Neural progenitor cell (in vitro differentiated cells): ENCODE measurements around the gene INPP1. TPM values are rescaled to one million over a fixed set of nuclear protein-coding genes. Genes with fewer than 3 reads are reported as not detected.
"Not testable (repeated sequence)": the region's sequence is repeated elsewhere in the genome, so short reads cannot be mapped to it uniquely, and the experiment has no call there.

Experiments
- DNase-seq: peaks from one replicate; pipeline ENCODE4 v3.0.0-alpha.2; 2016; ENCODE audit warnings: low spot score
- H2AFZ ChIP-seq: fragments of 200-600 bp; sonication (generic); replicated peaks from 2 replicates; pipeline ENCODE4 v1.6.1; 2016; ENCODE audit warnings: antibody characterized with exemption
- H3F3A ChIP-seq: fragments of 200-600 bp; sonication (generic); 2 replicates; pipeline ENCODE4 v1.6.1; 2016; ENCODE audit warnings: antibody characterized with exemption, low read depth
- H3K27ac ChIP-seq: fragments of 200-600 bp; sonication (generic); 2 replicates; pipeline ENCODE4 v1.5.1; 2016; ENCODE audit warnings: mild to moderate bottlenecking
- H3K27me3 ChIP-seq: fragments of 200-600 bp; sonication (generic); 2 replicates; pipeline ENCODE4 v1.6.1; 2016; ENCODE audit warnings: mild to moderate bottlenecking, moderate library complexity
- H3K36me3 ChIP-seq: fragments of 200-600 bp; sonication (generic); 2 replicates; pipeline ENCODE4 v1.5.1; 2016
- H3K4me1 ChIP-seq: fragments of 200-600 bp; sonication (generic); 2 replicates; pipeline ENCODE4 v1.6.1; 2016; ENCODE audit warnings: mixed run types
- H3K4me2 ChIP-seq: fragments of 200-600 bp; sonication (generic); 2 replicates; pipeline ENCODE4 v1.6.1; 2016
- H3K4me3 ChIP-seq: fragments of 200-600 bp; sonication (generic); 2 replicates; pipeline ENCODE4 v1.5.1; 2016
- H3K79me2 ChIP-seq: fragments of 200-600 bp; sonication (generic); 2 replicates; pipeline ENCODE4 v1.6.1; 2016; ENCODE audit warnings: low read depth
- H3K9ac ChIP-seq: fragments of 200-600 bp; sonication (generic); 2 replicates; pipeline ENCODE4 v1.6.1; 2016
- H3K9me3 ChIP-seq: fragments of 200-600 bp; sonication (generic); 2 replicates; pipeline ENCODE4 v1.5.1; 2016; ENCODE audit warnings: low read depth
- H4K20me1 ChIP-seq: fragments of 200-600 bp; sonication (generic); 2 replicates; pipeline ENCODE4 v1.6.1; 2016; ENCODE audit warnings: low read depth
- H3K27ac Mint-ChIP-seq: 3 replicates; pipeline ENCODE4 v1.8.0; 2021; ENCODE audit warnings: mixed read lengths
- H3K27me3 Mint-ChIP-seq: 2 replicates; pipeline ENCODE4 v1.8.0; 2022; ENCODE audit warnings: low read depth, mild to moderate bottlenecking, inconsistent platforms, moderate library complexity, mixed read lengths; ENCODE audit not compliant: insufficient read depth
- H3K36me3 Mint-ChIP-seq: 3 replicates; pipeline ENCODE4 v1.8.0; 2021; ENCODE audit warnings: mixed read lengths
- H3K4me1 Mint-ChIP-seq: 3 replicates; pipeline ENCODE4 v1.8.0; 2021; ENCODE audit warnings: mixed read lengths
- H3K4me3 Mint-ChIP-seq: 3 replicates; pipeline ENCODE4 v1.8.0; 2021; ENCODE audit warnings: mild to moderate bottlenecking, moderate library complexity, mixed read lengths
- H3K9me3 Mint-ChIP-seq: 3 replicates; pipeline ENCODE4 v1.8.0; 2020; ENCODE audit warnings: mixed read lengths
- CTCF ChIP-seq: fragments of 200-600 bp; sonication (generic); IDR thresholded peaks from 2 replicates; pipeline ENCODE4 v1.5.1; 2017; ENCODE audit warnings: antibody characterized with exemption, mild to moderate bottlenecking
- EZH2 ChIP-seq: fragments of 200-600 bp; sonication (generic); IDR thresholded peaks from 2 replicates; pipeline ENCODE4 v1.6.1; 2017; ENCODE audit warnings: antibody characterized with exemption, mild to moderate bottlenecking, moderate library complexity
- EZH2phosphoT487 ChIP-seq: fragments of 200-600 bp; sonication (generic); IDR thresholded peaks from 2 replicates; pipeline ENCODE4 v1.6.1; 2017; ENCODE audit warnings: antibody characterized with exemption
- total RNA-seq: library from RNA; depleted of rRNA; stranded (reverse); fragments of >200 nt; gene quantifications from 2 replicates; pipeline ENCODE4 v1.2.3, GENCODE V29; 2015; ENCODE audit warnings: low replicate concordance

Gene INPP1
- total RNA-seq, 1 donor from 2014 or later, result 1.6 TPM

DNA sequence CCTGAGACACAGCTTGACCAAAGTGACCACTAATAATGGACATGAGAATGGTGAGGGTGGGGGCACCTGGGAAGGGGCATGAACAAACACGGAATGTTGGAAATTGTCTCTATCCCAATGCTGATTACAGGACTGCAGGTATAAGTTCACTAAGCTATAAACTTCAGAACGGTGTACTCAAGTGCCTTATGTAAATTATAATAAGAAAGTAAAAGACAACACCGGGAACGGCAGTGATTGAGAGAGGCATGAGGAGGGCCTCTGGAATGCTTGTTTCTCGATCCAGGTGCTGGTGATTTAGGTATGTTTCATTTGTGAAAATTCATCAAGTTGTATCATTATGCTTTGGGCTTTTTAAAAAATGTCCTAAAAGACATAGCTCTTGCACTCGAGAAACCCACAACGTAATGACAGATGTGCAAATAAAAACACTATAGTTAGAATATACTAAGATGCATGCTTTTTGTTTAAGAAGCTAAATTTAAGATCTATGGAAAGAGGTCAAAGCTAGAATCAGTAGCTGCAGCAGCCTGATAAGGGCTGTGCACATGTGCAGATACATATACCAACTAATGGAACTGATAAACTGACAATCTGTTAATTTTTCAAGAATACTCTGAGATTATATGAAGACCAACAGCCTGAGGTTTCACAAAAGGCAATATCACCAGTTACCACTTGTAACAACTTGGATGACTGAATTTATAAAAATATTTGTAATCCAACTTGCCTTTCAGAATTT, 31.3 kb upstream of the INPP1 start:
- no peaks in the 10 kb centered on the region for H3K9me3 ChIP-seq
- H3K4me2 ChIP-seq, result no peak overlapping the region
- H2AFZ ChIP-seq, result no peak overlapping the region
- no peak overlapping the region for H3K27ac Mint-ChIP-seq
- no peak overlapping the region for H3K4me3 Mint-ChIP-seq
- H3K27ac ChIP-seq, result no peak overlapping the region
- no peak for DNase-seq
- H3K9me3 Mint-ChIP-seq, result no peaks in the 10 kb centered on the region
- H3K4me3 ChIP-seq, result no peak overlapping the region
- peaks cover 80% of the 10 kb centered on the region for H3K79me2 ChIP-seq
- peaks cover 2% of the 10 kb centered on the region for H3K27me3 Mint-ChIP-seq
- no peak overlapping the region for H3K9ac ChIP-seq
- peaks cover 14% of the 10 kb centered on the region for H3K36me3 Mint-ChIP-seq
- no peaks in the 10 kb centered on the region for H3F3A ChIP-seq
- TF ChIP-seq CTCF, result no peak
- no peaks in the 10 kb centered on the region for H3K4me1 ChIP-seq
- peaks cover 4% of the 10 kb centered on the region for H3K36me3 ChIP-seq
- peaks cover 29% of the 10 kb centered on the region for H4K20me1 ChIP-seq
- peaks cover 3% of the 10 kb centered on the region for H3K4me1 Mint-ChIP-seq
- no peaks in the 10 kb centered on the region for H3K27me3 ChIP-seq

- peaks cover 25% of the 10 kb centered on the region for H4K20me1 ChIP-seq
- H3K27me3 ChIP-seq, H3K4me3 ChIP-seq, H2AFZ ChIP-seq, H3F3A ChIP-seq, H3K36me3 ChIP-seq, H3K4me3 Mint-ChIP-seq, H3K27me3 Mint-ChIP-seq, H3K4me1 ChIP-seq, DNase-seq, H3K4me1 Mint-ChIP-seq, H3K9me3 ChIP-seq, H3K9ac ChIP-seq, H3K27ac Mint-ChIP-seq, H3K27ac ChIP-seq, H3K4me2 ChIP-seq, H3K9me3 Mint-ChIP-seq: not testable (repeated sequence)
- H3K36me3 Mint-ChIP-seq, result peaks cover 14% of the 10 kb centered on the region
- peaks cover 83% of the 10 kb centered on the region for H3K79me2 ChIP-seq
These were observed 30.8 kb upstream of the INPP1 start for GRCh38 chr2:190312635-190313025.

DNA sequence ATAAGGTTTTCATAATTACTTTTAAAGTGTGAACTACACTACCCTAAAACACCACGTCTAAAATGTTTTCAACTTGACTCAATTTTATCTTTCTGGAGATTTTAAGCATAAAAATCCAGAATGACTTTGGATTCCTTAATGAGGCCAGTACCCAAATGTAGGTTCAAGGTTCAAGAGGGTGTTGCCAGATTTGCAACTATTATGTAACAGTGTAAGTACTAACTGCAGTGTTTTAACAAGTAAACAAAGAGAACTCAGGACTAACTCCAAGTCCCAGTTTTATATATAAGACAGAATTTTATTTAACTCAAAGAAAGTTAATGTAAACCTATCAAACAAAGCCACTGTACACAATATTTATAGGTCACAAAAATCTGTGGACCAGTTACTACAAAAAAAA, 29.5 kb upstream of the INPP1 start:
- peaks cover 2% of the 10 kb centered on the region for H3K27me3 Mint-ChIP-seq
- H3K4me1 ChIP-seq, result peaks cover 6% of the 10 kb centered on the region
- no peak overlapping the region for H3K4me3 ChIP-seq
- H3F3A ChIP-seq, result no peaks in the 10 kb centered on the region
- TF ChIP-seq EZH2phosphoT487 (no peak), EZH2 (no peak), CTCF (no peak)
- peaks cover 5% of the 10 kb centered on the region for H3K36me3 Mint-ChIP-seq
- no peak overlapping the region for H3K27ac ChIP-seq
- H3K79me2 ChIP-seq, result peaks cover 84% of the 10 kb centered on the region
- no peaks in the 10 kb centered on the region for H3K9me3 ChIP-seq
- H3K4me2 ChIP-seq, result no peak overlapping the region
- H3K4me3 Mint-ChIP-seq, result no peak overlapping the region
- no peak overlapping the region for H3K9ac ChIP-seq
- no peak overlapping the region for H2AFZ ChIP-seq
- no peak overlapping the region for H3K27ac Mint-ChIP-seq
- H3K4me1 Mint-ChIP-seq, result peaks cover 17% of the 10 kb centered on the region
- peaks cover 18% of the 10 kb centered on the region for H4K20me1 ChIP-seq
- H3K36me3 ChIP-seq, result peaks cover 4% of the 10 kb centered on the region
- H3K27me3 ChIP-seq, result no peaks in the 10 kb centered on the region
- DNase-seq, result no peak
- no peaks in the 10 kb centered on the region for H3K9me3 Mint-ChIP-seq

DNA sequence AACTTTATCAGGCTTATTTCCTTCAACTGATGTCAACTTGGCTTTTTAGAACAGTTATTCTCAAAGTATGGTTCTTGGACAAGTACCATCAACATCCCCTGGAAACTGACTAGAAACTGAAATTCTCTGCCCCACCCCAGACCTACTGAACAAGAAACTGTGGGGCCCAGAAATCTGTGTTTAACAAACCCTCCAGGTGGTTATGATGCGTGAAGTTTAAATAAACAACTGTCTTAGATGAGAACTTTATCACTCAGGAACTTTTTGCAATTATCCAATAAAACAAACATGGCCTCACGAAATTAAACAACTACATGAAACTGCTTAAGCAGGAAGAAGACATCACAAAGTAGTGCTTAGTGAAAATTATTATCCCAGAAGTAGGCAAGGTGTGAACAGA, 28.1 kb upstream of the INPP1 start:
- TF ChIP-seq EZH2 (no peak), EZH2phosphoT487 (no peak)
- Histone ChIP-seq H3F3A (peaks cover 4% of the 10 kb centered on the region), H2AFZ (no peak overlapping the region), H3K9me3 (no peaks in the 10 kb centered on the region), H4K20me1 (peaks cover 14% of the 10 kb centered on the region), H3K27me3 (no peaks in the 10 kb centered on the region), H3K9ac (no peak overlapping the region), H3K4me1 (peaks cover 7% of the 10 kb centered on the region), H3K4me3 (no peak overlapping the region), H3K36me3 (peaks cover 4% of the 10 kb centered on the region), H3K79me2 (peaks cover 81% of the 10 kb centered on the region), H3K27ac (no peak overlapping the region), H3K4me2 (no peak overlapping the region)
- no peak for DNase-seq
- Mint-ChIP-seq H3K27me3 (peaks cover 2% of the 10 kb centered on the region), H3K4me3 (no peak overlapping the region), H3K27ac (no peak overlapping the region), H3K4me1 (peaks cover 18% of the 10 kb centered on the region), H3K9me3 (no peaks in the 10 kb centered on the region), H3K36me3 (peaks cover 2% of the 10 kb centered on the region)
